Stimulated activated CD8-positive, alpha-beta memory T cell treated with anti-CD3 and anti-CD28 coated beads, Interleukin-4, amount 100 ng/mL, for 48 hours (primary cell): ENCODE data around the gene CCT6B.
"Not testable (repeated sequence)": the region's sequence is repeated elsewhere in the genome, so short reads cannot be mapped to it uniquely, and the experiment has no call there.

Experiments
- DNase-seq: peaks from one replicate; pipeline ENCODE4 v3.0.0-alpha.2; 2020

Gene CCT6B

DNA sequence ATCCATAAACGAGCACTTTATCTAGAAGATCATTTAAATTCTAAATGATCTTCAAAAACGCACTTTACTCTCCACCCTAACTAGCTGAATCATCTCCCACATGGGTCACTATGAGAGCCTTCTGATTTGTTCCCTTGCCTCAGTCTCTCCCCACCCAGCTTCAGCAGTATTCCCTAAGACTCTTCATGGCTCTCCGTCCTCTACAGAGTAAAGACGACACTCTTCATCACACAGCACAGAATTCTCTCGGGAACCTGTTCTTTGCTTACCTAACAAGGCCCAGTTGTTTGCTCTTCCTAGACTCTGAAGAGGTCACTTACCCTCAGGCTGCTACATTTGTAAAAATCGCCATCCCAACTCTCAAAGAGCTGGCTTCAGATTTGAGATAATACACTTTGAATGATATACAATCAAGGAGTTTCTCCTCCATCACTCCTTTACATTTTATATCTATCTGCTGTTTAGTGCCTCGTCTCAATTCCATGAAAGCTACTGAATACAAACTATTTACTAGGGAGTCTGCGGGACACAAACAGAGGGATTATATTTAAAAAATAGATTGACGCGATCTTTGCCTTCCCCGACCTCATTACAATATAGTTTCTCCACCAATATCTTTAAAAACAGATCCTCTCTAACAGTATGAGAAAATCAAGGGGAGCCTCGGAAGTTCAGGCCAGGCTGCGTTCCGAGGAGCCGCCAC is 18.5 kb upstream of the CCT6B start:
- no peak for DNase-seq

DNA sequence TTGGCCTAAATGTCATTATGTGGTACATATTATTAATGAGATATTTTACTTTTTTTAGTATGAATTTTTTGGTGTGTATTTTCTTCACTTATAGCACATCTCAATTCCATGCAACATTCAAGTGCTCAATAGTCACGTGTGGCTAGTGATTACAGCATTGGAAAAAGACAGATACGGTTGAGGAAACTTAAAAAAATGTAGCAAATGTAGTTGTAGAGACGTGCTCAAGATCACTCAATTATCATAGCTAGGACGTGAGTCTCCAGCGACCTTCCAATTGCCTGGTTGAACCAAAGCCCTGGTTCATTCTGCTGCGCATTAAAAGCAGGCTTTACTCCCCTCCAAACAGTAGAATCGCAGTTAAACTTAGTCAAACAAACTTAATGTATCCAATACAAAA is 17.9 kb upstream of the CCT6B start:
- no peak for DNase-seq

DNA sequence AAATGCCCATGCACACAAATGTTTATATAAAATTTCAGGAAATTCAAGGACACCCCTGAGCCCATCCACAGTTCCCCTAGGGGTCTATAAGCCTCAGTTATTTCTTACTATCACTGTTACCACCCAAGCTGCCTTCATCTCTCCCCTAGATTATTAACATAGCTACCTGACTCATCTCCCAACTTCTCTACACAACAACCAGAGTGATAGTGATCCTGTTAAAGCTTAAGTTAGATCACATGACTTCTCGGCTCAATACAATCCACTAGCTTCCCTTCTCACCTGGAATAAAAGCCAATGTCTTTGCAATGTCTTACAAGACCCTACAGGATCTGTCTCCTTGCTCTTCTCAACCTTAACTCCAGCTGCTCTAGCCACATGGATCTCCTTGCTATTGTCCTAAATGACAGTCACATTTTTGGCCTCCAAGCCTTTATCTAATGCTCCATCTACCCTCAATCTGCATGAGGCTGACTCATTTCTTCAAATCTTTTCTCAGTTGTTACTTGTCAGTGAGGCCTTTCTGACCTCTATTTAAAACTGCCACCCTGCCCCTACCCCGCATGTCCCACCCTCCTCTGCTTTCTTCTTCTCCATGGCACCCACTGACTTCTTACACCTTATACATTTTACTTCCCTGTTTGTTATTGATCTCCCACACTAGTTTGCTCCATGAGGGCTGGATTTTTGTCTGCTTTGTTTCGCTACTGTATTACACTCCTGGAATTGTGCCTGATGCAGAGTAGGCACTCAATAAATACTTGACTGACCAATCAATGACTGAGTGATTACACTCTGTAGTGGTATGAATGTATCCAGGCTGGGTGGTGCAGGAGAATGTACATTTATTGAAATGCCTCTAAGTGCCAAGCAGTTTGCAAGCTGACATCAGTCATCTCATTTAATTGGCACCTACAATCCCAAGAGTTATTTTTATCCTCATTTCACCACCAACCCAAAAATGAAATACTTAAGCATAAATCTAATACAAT is 13.8 kb upstream of the CCT6B start:
- DNase-seq, result peak; percentile 28

DNA sequence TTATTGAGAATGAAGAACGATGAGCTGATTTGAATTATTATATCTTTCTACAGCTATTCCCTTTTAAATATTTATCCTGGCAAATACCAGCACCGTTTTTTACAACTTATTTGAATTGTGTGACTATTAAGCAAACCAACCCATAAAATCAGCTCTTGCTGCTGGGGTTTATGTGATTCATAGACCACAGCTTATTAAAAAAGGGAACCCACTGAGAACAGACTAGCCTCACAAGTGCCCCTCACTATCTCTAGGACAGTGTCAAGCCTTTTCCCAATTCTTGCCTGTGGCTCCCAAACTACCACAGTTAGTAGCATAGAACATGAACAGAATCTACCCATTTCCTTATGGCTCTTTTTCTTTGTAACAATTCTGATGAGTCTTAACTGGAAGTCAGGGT is 12.9 kb upstream of the CCT6B start:
- DNase-seq, result no peak

DNA sequence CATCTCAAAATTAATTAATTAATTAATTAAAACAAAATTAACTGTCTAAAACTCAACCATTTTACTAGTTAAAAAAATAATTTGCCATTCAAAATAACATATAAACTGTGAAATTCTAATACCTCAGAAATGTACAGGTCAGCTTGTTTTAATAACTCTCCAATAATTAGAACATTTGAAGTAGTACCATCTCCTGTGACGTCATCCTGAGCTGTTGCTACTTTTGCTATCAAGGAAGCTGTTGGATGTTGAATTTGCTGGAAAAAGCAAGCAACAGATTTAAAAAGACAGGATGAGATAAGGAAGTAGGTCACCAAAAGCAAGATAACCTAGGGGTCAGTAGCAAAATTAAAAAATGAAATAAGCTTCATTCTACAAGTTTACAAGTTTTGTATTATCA is 2.8 kb downstream of the CCT6B start:
- no peak for DNase-seq

DNA sequence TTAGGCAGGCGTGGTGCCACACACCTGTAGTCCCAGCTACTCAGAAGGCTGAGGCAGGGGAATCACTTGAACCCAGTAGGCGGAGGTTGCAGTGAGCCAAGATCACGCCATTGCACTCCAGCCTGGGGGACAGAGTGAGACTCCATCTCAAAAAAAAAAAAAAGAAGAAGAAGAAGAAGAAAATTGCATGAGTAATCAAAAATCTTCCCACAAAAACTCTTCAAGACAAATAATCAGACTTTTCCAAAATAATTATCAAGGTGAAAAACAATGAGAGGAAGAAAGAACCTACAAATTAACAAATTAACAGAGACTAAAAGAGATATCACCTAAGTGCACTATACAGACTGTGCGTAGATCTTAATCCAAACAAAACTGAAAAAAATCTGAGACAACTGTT is 10.5 kb downstream of the CCT6B start:
- DNase-seq, result not testable (repeated sequence)

DNA sequence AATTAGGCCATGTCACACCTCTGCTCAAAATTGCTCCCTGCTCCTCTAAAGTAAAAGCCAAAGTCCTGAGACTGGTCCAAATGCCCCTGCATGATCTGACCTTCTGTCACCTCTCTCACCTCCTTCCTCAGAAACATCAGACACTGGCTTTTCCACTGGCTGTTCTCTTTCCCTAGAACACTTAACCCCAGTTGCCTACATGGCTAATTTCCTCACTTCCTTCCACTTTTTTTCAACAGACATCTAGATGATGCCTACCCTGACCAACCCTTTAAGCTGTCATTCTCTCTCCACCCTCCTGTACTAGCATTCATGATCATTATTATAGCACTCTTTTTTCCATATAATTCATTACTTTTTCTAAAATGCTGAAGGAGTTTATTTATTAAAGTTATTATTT is 31.0 kb downstream of the CCT6B start:
- no peak for DNase-seq

DNA sequence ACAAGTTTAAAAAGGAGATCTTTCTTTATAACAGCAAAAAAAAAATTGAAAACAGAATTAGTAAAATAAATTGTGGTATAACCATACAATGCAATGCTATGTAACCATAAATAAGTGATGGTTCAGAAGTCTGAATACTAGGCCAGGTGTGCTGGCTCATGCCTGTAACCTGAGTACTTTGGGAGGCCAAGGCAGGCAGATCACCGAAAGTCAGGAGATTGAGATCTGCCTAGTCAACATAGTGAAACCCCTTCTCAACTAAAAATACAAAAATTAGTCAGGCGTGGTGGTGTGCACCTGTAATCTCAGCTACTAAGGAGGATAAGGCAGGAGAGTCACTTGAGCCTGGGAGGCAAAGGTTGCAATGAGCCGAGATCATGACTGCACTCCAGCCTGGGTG is 34.6 kb downstream of the CCT6B start:
- DNase-seq, result no peak

DNA sequence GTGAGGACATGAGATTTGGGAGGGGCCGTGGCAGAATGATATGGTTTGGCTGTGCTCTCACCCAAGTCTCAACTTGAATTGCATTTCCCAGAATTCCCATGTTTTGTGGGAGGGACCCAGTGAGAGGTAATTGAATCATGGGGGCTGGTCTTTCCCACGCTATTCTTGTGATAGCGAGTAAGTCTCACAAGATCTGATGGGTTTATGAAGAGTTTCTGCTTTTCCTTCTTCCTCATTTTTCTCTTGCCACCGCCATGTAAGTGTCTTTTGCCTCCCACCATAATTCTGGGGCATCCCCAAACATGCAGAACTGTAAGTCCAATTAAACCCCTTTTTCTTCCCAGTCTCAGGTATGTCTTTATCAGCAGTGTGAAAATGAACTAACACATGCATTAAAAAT is 40.6 kb downstream of the CCT6B start:
- no peak for DNase-seq

DNA sequence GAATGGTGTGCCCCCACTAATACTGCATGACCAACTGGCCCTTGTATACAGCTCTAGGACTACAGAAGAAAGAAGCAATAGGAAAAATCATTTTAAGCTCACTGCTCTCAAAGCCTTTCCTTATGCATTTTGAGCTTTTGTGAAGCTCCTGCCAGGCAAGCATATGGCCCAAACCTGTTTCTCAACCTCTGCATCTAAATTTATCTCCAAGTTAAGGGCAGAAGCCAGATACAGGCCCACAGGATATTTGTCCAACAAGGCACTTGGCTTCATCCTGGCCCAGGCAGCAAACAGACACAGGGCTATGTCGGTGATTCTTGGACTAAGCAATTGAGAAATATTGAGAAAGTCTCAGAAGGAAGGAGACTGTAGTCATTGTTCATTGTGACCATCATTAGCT is 43.9 kb downstream of the CCT6B start:
- no peak for DNase-seq

DNA sequence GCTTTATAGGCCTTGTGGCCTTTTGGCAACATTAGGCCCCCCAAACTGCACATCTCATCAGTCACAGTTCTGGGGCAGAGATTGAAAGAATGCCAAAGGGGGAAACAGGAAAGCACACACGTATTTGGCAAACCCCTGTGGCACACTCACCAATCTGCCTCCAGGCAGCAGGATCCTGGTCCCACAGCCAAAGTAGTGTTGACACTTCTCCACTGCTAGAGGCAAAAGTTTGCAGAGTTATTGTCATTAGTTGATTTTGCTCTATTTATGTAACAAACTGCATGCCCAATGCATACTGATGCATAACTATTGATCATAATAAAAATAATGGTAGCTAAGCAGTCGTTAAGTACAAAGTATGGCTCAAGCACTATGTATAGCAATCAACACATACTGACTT is 45.1 kb downstream of the CCT6B start:
- no peak for DNase-seq

DNA sequence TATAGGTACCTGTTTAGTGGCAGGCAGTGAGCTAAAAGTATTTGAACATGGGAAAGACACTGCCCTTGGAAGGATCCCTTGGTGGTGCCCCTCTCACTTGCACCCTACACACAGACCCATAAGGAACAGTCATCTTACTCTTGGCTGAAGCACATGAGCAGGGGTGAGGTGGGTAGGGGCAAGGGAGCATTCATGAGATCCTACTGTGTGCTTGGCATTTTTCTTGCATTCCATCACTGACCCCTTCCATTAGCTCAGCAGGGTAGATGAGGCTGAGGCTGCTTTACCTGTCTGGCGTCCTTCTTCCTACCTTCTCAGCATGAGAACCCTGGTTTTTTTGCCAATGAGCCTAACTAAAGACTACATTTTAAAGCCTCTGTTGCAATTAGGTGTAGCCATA is 48.3 kb downstream of the CCT6B start:
- no peak for DNase-seq

DNA sequence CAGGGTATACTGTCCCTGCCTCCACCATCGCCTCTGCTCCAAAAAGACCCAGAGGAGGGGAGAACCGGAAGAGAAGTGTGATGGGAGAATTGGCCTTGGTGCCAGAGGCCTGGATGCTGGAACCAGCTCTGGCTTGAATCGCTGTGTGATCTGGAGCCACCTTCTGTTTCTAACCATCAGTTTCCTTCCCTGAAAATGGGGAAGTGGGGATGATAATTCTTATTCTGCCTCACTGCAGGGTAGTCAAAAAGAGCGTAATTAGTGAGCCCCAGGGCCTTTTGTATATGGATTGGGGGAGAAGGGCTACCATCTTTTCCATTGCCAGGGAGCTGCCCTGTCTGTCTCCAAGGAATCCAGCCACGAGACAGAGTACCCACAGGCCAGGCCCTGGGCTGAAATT is 52.2 kb downstream of the CCT6B start:
- DNase-seq, result no peak

DNA sequence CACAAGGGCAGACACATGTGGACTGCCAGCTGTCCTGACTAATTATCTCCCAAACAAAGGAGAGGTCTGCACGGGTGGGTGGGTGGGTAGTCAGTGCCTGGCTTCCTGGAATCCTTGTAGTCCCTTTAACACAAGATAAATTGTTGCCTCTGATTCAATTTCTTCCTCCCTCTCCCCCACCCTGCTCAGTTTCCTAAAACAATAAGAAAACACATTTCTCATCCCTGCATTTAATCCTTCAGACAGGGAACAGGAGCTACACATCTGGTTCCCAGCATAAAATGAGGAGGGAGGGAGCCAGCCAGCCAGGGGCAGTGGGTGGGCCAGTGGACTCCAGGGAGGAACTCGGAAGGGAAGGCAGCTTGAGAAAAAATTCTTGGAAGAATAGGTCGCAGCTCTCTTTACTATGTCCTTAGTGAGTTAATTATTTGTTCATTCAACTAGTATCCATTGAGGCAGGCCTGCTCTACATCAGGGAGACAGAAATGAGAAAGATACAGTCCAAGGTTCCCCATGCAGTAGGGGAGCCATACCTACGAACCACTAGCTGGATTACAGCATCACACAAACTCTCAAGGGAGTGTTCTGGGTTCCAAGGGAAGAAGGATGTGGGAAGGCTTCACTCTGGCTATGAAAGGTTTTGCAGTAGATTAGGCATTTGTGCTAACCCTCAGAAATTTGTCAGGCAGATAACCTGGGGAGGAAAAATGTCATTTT is 58.3 kb downstream of the CCT6B start:
- DNase-seq, result no peak

DNA sequence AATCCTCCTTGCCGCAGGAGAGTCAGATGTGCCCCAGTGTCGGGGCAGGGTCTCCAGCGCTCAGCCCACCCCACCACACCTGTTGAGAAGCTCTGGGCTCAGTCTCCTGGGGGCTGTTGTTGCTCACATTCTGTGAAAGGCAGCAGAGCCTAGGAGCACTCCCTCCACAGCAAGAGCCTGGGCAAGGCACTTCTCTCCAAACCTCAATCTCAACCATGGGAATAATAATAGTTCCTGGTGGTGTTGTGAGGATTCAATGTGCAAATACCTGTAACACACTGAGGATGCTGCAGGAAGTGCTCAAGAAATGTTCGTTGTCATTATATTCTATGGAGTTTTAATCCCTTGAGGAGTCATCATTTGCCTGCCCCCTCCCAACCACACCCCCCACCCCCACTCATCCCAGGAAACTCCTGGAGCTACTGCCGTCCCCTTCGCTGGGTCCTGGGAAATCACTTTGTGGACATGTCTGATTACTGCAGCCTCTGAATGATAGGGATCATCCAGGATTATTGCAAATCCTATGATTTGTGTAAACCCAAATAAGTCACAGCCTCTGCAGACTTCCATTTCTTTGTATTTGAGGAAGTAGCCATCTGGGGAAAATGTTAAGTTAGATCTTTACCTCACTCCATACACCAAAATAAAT is 61.5 kb downstream of the CCT6B start:
- DNase-seq, result no peak

DNA sequence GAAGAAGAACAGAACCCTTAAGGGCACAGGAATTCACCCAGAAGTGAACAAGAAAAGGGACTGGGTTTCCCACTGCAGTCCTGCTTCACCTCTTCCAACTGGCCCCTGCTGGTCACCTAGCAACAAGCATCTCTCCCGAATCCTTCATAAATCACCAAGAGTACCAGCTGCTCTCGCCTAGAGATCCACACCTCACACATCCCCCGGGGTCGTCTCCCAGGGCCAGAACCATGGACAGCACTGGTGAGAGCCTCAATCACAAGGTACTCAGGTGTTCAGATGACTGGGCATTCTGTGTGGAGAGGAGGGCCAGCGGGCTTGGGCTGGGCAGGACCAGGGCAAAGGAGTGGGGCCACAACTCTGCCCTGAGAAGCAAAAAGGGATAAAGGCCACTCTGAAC is 65.9 kb downstream of the CCT6B start:
- no peak for DNase-seq

DNA sequence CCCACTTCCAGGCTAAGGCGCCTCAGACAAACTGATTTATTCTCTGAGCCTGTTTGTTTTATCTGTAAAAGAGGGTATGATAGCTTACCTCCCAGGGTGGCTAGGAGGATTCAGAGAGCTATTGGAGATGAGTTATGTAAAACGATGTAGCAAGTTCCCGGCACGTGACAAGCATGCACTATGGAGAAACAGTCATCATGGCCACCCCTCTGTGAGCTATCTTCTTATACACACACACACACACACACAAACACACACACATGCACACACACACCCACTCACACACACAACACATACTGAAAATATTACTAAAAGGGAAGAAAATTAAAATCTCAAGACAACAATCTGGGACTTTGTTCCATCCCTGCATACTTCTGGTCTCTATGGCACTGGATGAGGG is 66.3 kb downstream of the CCT6B start:
- DNase-seq, result no peak

DNA sequence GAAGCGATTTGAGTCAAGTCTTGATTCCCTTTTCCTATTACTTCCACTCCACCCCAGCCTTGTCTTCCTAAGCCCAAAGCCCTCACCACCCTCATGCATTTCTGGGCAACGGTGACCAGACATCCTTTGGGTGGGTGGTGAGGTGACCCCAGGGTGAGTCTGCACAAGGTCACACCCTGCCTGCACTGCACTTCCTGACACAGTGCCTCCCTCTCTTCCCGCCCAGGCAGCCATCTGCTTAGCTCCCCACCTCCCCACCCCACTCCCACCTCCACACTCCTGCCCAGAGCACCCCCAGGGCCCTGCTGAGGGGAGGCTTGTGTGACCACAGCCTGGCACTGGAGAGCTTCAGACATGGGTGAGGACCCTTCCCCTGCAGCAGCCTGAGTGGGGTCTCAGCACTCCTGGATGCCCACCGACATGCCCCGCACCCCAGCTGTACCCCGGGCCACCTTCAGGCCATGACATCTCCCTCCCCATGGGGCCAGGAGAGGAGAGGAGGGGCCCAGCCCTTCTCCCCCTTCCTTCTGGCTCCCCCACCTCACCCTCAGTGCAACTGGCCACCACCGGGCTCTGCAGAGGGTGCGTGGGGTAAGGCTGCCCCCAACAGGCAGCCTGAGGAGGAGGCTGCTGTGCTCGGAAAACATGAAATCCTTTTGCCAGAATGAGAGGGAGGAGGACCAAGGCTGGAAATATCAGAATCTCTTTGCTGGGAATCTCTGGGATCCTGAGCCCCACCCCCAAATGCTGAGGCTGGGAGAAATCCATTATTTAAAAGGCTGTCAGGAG is 68.6 kb downstream of the CCT6B start:
- peak; percentile 37 for DNase-seq

DNA sequence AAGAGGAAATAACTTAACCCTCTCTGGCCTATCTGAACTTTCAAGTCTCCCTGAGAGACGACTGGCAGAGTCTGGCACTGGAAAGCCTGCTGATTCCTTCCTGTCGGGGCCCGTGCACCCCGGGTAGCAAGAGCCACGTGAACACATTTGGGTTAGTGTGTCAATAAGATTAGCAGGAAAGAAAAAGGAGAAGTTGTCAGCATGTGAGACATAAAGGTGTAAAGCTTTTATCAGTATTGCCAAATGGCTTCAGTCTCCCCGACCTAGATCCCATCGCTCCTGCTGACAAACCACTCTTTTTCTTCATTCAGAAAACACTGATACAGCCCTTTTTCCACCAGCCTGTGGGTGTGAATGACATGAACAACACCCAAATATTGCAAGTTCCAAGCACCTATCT is 74.4 kb downstream of the CCT6B start:
- DNase-seq, result no peak

DNA sequence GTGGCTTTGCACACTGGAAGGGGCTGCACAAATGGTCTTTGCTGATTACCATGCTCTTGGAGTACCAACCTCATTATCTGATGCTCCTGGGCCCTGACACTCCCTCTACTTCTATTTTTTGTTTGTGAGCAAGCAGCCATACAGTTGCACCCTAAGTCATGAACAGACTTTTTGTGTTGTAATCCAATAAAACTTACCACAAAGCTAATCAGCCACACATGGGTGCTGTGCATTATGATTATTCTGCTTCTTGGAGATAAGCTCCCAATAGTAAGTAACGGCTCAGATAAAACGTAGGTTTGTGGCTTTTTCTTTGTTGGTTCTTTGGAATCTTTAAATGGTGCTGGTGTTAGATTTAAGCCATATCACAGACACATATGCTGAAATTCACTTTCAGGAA is 76.2 kb downstream of the CCT6B start:
- DNase-seq, result no peak

DNA sequence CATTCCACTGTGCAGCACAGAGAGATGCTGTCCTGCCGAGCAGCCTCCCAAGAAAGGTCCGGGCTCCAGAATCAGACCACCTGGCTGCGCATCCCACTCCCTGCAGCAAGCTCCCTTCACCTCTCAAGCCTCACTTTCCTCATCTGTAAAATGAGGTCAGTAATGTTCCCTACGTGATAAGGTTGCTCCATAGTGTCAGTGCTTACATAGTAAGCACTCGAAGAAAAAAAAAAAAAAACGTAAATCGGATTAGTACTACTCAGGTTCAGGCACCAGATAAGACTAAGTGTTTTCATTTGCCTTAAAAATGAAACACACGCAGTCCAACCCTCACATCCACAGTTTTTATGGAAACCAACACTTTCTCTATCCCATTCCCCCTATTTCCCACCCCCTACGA is 76.7 kb downstream of the CCT6B start:
- no peak for DNase-seq
